ENCODE measurements around the gene ATG4B. TPM values are rescaled to one million over a fixed set of nuclear protein-coding genes. Genes with fewer than 3 reads are reported as not detected.

Gene ATG4B
- total RNA-seq, 2 donors from 2014 or later = 126 to 166 TPM

GRCh38 chr2:241649404-241649803 lies 11.9 kb downstream of the ATG4B start:
- H3K27ac Mint-ChIP-seq = peak overlapping the region; percentile 55
- H3K9ac ChIP-seq (ENCODE audit: extremely low read depth, low read length, poor library complexity, severe bottlenecking) = no peak overlapping the region
- H3K4me3 ChIP-seq (ENCODE audit: low read length) = no peak overlapping the region
- H3K4me1 Mint-ChIP-seq = peaks cover 10% of the 10 kb centered on the region
- H3K36me3 ChIP-seq (ENCODE audit: control insufficient read depth, insufficient read depth, low read length) = peaks cover 40% of the 10 kb centered on the region
- 94 to 100% methylated on average over 1 to 4 of the region's 4 CpGs for WGBS, 2 experiments (ENCODE audit: insufficient coverage in 1 of 2, insufficient read length in 1 of 2)
- H3K4me3 Mint-ChIP-seq = no peak overlapping the region
- H3K27me3 Mint-ChIP-seq (ENCODE audit: insufficient read depth) = no peaks in the 10 kb centered on the region
- H3K36me3 Mint-ChIP-seq (ENCODE audit: low read depth) = peaks cover 37% of the 10 kb centered on the region
- no peaks in the 10 kb centered on the region for H3K9me3 Mint-ChIP-seq
- no peaks in the 10 kb centered on the region for H3K4me1 ChIP-seq (ENCODE audit: control insufficient read depth, insufficient read depth, low read length)
- no peaks in the 10 kb centered on the region for H3K9me3 ChIP-seq (ENCODE audit: control insufficient read depth, low read length)
- H3K27ac ChIP-seq (ENCODE audit: low read depth, low read length) = no peak overlapping the region
- DNase-seq = no peak
- H3K27me3 ChIP-seq (ENCODE audit: control insufficient read depth, insufficient read depth, low read length, poor library complexity, severe bottlenecking) = no peaks in the 10 kb centered on the region
- no peak for TF ChIP-seq CTCF (conservative IDR thresholded peaks at IDR 0.05)

- H3K36me3 ChIP-seq (ENCODE audit: control insufficient read depth, insufficient read depth, low read length) = peaks cover 45% of the 10 kb centered on the region
- H3K4me1 Mint-ChIP-seq = peaks cover 10% of the 10 kb centered on the region
- no peak overlapping the region for H3K27ac ChIP-seq (ENCODE audit: low read depth, low read length)
- H3K4me3 Mint-ChIP-seq = no peak overlapping the region
- H3K4me1 ChIP-seq (ENCODE audit: control insufficient read depth, insufficient read depth, low read length) = no peaks in the 10 kb centered on the region
- H3K4me3 ChIP-seq (ENCODE audit: low read length) = no peak overlapping the region
- peaks cover 38% of the 10 kb centered on the region for H3K36me3 Mint-ChIP-seq (ENCODE audit: low read depth)
- TF ChIP-seq CTCF (conservative IDR thresholded peaks at IDR 0.05) = no peak
- DNase-seq = no peak
- H3K27me3 ChIP-seq (ENCODE audit: control insufficient read depth, insufficient read depth, low read length, poor library complexity, severe bottlenecking) = no peaks in the 10 kb centered on the region
- H3K9me3 Mint-ChIP-seq = no peaks in the 10 kb centered on the region
- no peaks in the 10 kb centered on the region for H3K9me3 ChIP-seq (ENCODE audit: control insufficient read depth, low read length)
- H3K27ac Mint-ChIP-seq = no peak overlapping the region
- no peak overlapping the region for H3K9ac ChIP-seq (ENCODE audit: extremely low read depth, low read length, poor library complexity, severe bottlenecking)
- no peaks in the 10 kb centered on the region for H3K27me3 Mint-ChIP-seq (ENCODE audit: insufficient read depth)
- 93 to 98% methylated on average over 5 to 6 of the region's 6 CpGs for whole genome bisulfite sequencing, 2 experiments (ENCODE audit: insufficient coverage in 1 of 2, insufficient read length in 1 of 2)
These were observed 12.4 kb downstream of the ATG4B start for GRCh38 chr2:241649927-241650326.

- peaks cover 48% of the 10 kb centered on the region for H3K36me3 Mint-ChIP-seq (ENCODE audit: low read depth)
- no peaks in the 10 kb centered on the region for H3K27me3 ChIP-seq (ENCODE audit: control insufficient read depth, insufficient read depth, low read length, poor library complexity, severe bottlenecking)
- H3K27ac ChIP-seq (ENCODE audit: low read depth, low read length) = no peak overlapping the region
- no peaks in the 10 kb centered on the region for H3K9me3 ChIP-seq (ENCODE audit: control insufficient read depth, low read length)
- H3K4me1 Mint-ChIP-seq = peaks cover 10% of the 10 kb centered on the region
- H3K4me3 ChIP-seq (ENCODE audit: low read length) = no peak overlapping the region
- 94 to 100% methylated on average over 3 to 8 of the region's 9 CpGs for WGBS, 2 experiments (ENCODE audit: insufficient coverage in 1 of 2, insufficient read length in 1 of 2)
- no peak overlapping the region for H3K4me3 Mint-ChIP-seq
- H3K27ac Mint-ChIP-seq = no peak overlapping the region
- no peaks in the 10 kb centered on the region for H3K9me3 Mint-ChIP-seq
- H3K9ac ChIP-seq (ENCODE audit: extremely low read depth, low read length, poor library complexity, severe bottlenecking) = no peak overlapping the region
- no peak for DNase-seq
- peaks cover 57% of the 10 kb centered on the region for H3K36me3 ChIP-seq (ENCODE audit: control insufficient read depth, insufficient read depth, low read length)
- TF ChIP-seq CTCF (conservative IDR thresholded peaks at IDR 0.05) = no peak
- H3K4me1 ChIP-seq (ENCODE audit: control insufficient read depth, insufficient read depth, low read length) = no peaks in the 10 kb centered on the region
- H3K27me3 Mint-ChIP-seq (ENCODE audit: insufficient read depth) = no peaks in the 10 kb centered on the region
These were observed 14.6 kb downstream of the ATG4B start for GRCh38 chr2:241652142-241652541.
